22Rv1 (cell line): ENCODE data around the gene DVL1.

ENCODE experiments used
- CTCF ChIP-seq: fragments of 450-650 bp; IDR thresholded peaks from 2 replicates; pipeline ENCODE4 v1.5.1; 2017; ENCODE audit warnings: mild to moderate bottlenecking
- ZFX ChIP-seq: fragments of 450-650 bp; IDR thresholded peaks from 2 replicates; pipeline ENCODE4 v1.6.1; 2017; ENCODE audit warnings: antibody characterized with exemption, borderline replicate concordance

- no peak for TF ChIP-seq CTCF
- TF ChIP-seq ZFX: no peak
These were observed 30.2 kb downstream of the DVL1 start for GRCh38 chr1:1318777-1319645.
